Mesodermal cell (in vitro differentiated cells): Measurements from ENCODE around the gene RWDD1.
A peak's percentile ranks its signal among the peaks of the same experiment; 100 is the strongest.
"Not testable (repeated sequence)": the region's sequence is repeated elsewhere in the genome, so short reads cannot be mapped to it uniquely, and the experiment has no call there.

Experiments
- H3K27ac ChIP-seq: 2 replicates; pipeline ENCODE4 v1.7.0; 2013; ENCODE audit warnings: mild to moderate bottlenecking, low read depth, low read length, moderate library complexity; ENCODE audit not compliant: severe bottlenecking
- H3K36me3 ChIP-seq: 2 replicates; pipeline ENCODE4 v1.7.1; 2013; ENCODE audit warnings: mild to moderate bottlenecking, low read length, moderate library complexity; ENCODE audit not compliant: control insufficient read depth, insufficient read depth
- H3K4me1 ChIP-seq: one replicate; pipeline ENCODE4 v1.7.1; 2013; ENCODE audit warnings: mild to moderate bottlenecking, low read length; ENCODE audit not compliant: insufficient read depth, control insufficient read depth, poor library complexity, severe bottlenecking
- H3K4me3 ChIP-seq: 2 replicates; pipeline ENCODE4 v1.7.0; 2013; ENCODE audit warnings: low read length, control low read depth, mild to moderate bottlenecking; ENCODE audit not compliant: insufficient read depth, poor library complexity, severe bottlenecking; ENCODE audit errors: extremely low read depth
- H3K9me3 ChIP-seq: 2 replicates; pipeline ENCODE4 v1.7.1; 2013; ENCODE audit warnings: mild to moderate bottlenecking, low read length, moderate library complexity; ENCODE audit not compliant: control insufficient read depth
- WGBS, 2 experiments: methylation state at CpG; one replicate each; pipeline ENCODE4 v1.1.5; 2013; ENCODE audit warnings: missing lambda C conversion rate in 2 of 2; ENCODE audit not compliant: insufficient coverage in 2 of 2; 5-methylcytosine and 5-hydroxymethylcytosine counted together

The RWDD1 gene

DNA sequence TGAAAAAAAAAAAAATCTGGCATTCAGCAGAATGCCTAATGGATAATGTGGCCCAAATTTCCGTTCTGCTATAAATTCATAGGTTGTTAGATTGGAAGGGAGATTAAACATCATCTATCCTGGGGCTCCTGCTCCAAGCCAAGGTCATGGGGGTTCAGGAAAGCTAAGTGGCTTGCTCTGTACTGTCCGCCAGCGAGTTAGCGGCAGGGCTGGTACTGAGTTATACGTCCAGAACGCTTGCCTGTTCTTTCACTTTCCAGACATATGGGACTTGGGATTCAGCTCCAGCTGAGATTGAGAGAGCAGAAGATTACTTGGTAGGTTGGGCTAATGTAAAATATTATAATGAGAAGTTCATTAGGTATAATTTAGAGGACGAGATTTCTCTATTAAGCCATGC is 858 bp downstream of the RWDD1 start:
- WGBS, 2 experiments: 0% methylated on average over 3 to 4 of the region's 7 CpGs
- Histone ChIP-seq H3K27ac (peak overlapping the region; percentile 91), H3K9me3 (no peaks in the 10 kb centered on the region), H3K4me3 (peak overlapping the region; percentile 84), H3K4me1 (peaks cover 6% of the 10 kb centered on the region), H3K36me3 (peaks cover 32% of the 10 kb centered on the region)

DNA sequence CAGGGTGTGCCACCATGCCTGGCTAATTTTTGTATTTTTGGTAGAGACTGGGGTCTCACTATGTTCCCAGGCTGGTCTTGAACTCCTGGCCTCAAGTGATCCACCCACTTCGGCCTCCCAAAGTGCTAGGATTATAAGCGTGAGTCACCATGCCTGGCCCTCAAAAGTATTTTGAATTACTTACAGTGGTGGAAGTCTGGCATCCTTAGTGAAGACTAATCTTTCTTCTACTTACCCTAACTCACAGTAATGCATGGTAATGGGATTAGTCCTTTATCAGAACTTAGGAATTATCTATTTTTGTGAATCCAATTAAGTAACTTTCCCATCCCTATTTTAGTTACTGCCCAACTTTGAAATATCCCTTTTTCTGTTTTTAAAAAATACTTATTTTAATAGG is 3.9 kb downstream of the RWDD1 start:
- Histone ChIP-seq H3K4me3 (no peak overlapping the region), H3K4me1 (peaks cover 6% of the 10 kb centered on the region), H3K9me3 (no peaks in the 10 kb centered on the region), H3K36me3 (peaks cover 40% of the 10 kb centered on the region), H3K27ac (no peak overlapping the region)
- WGBS, 2 experiments: 100% methylated on average over 1 of the region's 2 CpGs; no CpG with 5 or more reads in 1 of the 2 experiments

DNA sequence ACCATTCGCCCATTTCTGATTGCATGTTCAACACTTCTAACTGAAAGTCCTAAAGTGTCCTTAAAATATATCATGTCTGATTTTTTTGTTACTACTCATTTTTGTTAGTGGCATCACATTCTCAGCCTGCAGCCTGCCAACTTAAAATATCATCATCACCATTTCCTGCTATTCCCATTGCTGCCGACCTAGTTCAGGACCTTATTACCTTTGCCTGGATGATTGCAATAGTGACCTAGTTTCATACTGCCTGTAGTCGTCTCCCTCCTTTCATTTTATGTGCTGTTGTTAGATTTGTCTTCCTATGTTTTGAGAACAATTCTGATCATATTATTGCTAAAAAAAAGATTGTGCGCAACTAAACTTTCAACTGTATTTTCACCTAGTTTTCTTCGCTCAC is 6.2 kb downstream of the RWDD1 start:
- Histone ChIP-seq H3K4me1 (peaks cover 4% of the 10 kb centered on the region), H3K36me3 (peaks cover 40% of the 10 kb centered on the region), H3K4me3 (no peak overlapping the region), H3K9me3 (no peaks in the 10 kb centered on the region), H3K27ac (no peak overlapping the region)
- 88 to 92% methylated on average over 1 to 2 of the region's 5 CpGs for WGBS, 2 experiments

GRCh38 chr6:116578335-116578734 is 7.0 kb downstream of the RWDD1 start:
- H3K4me3 ChIP-seq: no peak overlapping the region
- H3K36me3 ChIP-seq: peaks cover 40% of the 10 kb centered on the region
- no peak overlapping the region for H3K27ac ChIP-seq
- no peaks in the 10 kb centered on the region for H3K9me3 ChIP-seq
- H3K4me1 ChIP-seq: no peaks in the 10 kb centered on the region

DNA sequence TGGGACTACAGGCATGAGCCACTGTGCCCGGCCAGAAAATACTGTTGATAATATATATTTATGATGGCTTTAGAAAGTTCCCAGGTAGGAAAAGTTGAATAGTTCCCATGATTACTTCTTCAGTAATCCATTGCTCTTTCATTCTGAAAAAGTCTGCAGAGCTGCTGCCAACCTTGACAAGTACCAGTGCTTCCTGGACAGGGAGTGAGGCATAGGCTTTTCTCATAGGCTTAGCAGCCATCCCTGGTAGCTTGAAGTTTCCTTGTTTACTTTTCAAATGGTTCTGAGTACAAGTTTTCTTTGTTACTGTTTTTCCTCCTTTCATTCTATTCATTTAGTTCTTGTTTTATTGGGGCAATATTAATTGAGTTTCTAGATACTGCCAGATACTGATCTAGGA is 7.8 kb downstream of the RWDD1 start:
- no peak overlapping the region for H3K4me3 ChIP-seq
- H3K4me1 ChIP-seq: no peaks in the 10 kb centered on the region
- H3K9me3 ChIP-seq: no peaks in the 10 kb centered on the region
- peaks cover 39% of the 10 kb centered on the region for H3K36me3 ChIP-seq
- H3K27ac ChIP-seq: peak overlapping the region; percentile 23
- no CpG with 5 or more reads among the region's 1 CpG for WGBS, 2 experiments

DNA sequence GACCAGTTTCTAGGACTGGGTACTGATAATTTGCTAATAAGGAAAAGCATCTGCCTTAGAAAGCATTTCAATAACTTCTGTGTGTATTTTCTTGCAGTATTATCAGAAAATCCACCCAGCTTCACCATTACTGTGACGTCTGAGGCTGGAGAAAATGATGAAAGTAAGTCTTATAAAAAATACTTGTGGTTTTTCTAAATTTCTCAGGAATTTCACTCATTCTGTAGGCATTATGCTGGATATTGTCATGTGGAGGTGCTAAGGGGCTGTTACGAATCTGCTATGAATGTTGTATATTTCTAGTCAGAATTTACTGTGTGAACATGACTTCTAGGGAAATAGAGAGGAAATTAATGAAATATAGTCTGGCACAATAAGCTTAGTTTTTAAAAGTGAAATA is 8.9 kb downstream of the RWDD1 start:
- Histone ChIP-seq H3K4me1 (no peaks in the 10 kb centered on the region), H3K27ac (no peak overlapping the region), H3K4me3 (no peak overlapping the region), H3K36me3 (peaks cover 36% of the 10 kb centered on the region), H3K9me3 (no peaks in the 10 kb centered on the region)
- WGBS, 2 experiments: 92% methylated on average over 1 of the region's 2 CpGs; no CpG with 5 or more reads in 1 of the 2 experiments

GRCh38 chr6:116586276-116586675 is 15.0 kb downstream of the RWDD1 start:
- Histone ChIP-seq H3K4me1 (no peaks in the 10 kb centered on the region), H3K4me3 (no peak overlapping the region), H3K9me3 (no peaks in the 10 kb centered on the region), H3K36me3 (peaks cover 43% of the 10 kb centered on the region), H3K27ac (no peak overlapping the region)

GRCh38 chr6:116586738-116587137 is 15.4 kb downstream of the RWDD1 start:
- H3K36me3 ChIP-seq: peaks cover 48% of the 10 kb centered on the region
- no CpG with 5 or more reads among the region's 2 CpGs for WGBS, 2 experiments
- no peak overlapping the region for H3K27ac ChIP-seq
- H3K9me3 ChIP-seq: no peaks in the 10 kb centered on the region
- H3K4me1 ChIP-seq: no peaks in the 10 kb centered on the region
- no peak overlapping the region for H3K4me3 ChIP-seq

DNA sequence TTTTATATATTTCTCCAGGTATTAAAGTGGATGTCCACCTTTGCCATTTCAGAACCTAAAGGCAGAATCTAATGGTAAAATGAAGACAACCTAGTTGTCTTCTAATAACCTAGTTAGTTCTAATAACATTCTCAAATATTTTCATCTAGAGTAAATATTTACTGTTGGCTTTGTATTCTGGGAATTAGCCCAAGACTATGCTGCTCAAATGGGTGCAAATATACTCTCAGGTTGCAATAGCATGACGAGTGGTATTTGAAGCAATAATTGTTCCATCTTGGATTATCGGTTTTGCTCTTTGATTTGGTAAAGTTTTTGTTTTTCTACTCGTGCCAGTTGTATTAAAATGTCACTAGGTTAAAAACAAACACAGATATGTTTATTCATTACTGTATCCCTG is 23.9 kb downstream of the RWDD1 start:
- WGBS, 2 experiments: 100% methylated on average over 1 of the region's 3 CpGs
- Histone ChIP-seq H3K4me3 (no peak overlapping the region), H3K4me1 (no peaks in the 10 kb centered on the region), H3K36me3 (peaks cover 44% of the 10 kb centered on the region), H3K9me3 (no peaks in the 10 kb centered on the region), H3K27ac (no peak overlapping the region)

DNA sequence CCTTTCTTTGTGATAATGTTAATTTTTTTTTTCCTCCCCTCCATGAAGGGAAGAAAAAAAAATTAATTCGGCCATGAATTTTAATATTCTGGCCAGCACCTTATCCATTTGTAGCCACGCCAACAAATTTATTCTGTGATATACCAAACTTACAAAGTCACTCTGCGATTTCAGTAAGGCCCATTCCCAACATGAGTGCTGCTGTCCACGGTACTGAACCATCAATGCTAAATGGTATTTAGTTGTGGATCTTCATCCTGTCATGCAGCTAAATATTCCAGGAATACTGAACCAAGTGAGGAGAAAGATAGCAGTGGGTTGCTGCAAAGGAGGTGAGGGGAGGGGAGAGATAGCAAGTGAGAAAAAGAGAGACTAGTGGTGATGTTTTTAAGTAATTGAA is 25.5 kb downstream of the RWDD1 start:
- Histone ChIP-seq H3K4me3 (no peak overlapping the region), H3K4me1 (no peaks in the 10 kb centered on the region)
- WGBS, 2 experiments: 82 to 86% methylated on average over 2 of the region's 4 CpGs

GRCh38 chr6:116603916-116604315 is 32.6 kb downstream of the RWDD1 start:
- not testable (repeated sequence) for H3K4me3 ChIP-seq, H3K27ac ChIP-seq, H3K36me3 ChIP-seq, H3K9me3 ChIP-seq, H3K4me1 ChIP-seq
- 71 to 100% methylated on average over 1 of the region's 3 CpGs for WGBS, 2 experiments

More for the DNA sequence above, 25.5 kb downstream of the RWDD1 start:
- peaks cover 29% of the 10 kb centered on the region for H3K36me3 ChIP-seq
- H3K9me3 ChIP-seq: no peaks in the 10 kb centered on the region
- no peak overlapping the region for H3K27ac ChIP-seq

- not testable (repeated sequence) for H3K4me3 ChIP-seq, H3K4me1 ChIP-seq, H3K27ac ChIP-seq, H3K9me3 ChIP-seq, H3K36me3 ChIP-seq
- 88% methylated on average over 2 of the region's 3 CpGs; no CpG with 5 or more reads in 1 of the 2 experiments for WGBS, 2 experiments
These were observed 33.6 kb downstream of the RWDD1 start for GRCh38 chr6:116604868-116605267.
